Measurements from ENCODE around the gene STEAP3. TPM values are rescaled to one million over a fixed set of nuclear protein-coding genes. Genes with fewer than 3 reads are reported as not detected.

The STEAP3 gene
- total RNA-seq, 2 donors from 2014 or later: 18.9 to 25.4 TPM

DNA sequence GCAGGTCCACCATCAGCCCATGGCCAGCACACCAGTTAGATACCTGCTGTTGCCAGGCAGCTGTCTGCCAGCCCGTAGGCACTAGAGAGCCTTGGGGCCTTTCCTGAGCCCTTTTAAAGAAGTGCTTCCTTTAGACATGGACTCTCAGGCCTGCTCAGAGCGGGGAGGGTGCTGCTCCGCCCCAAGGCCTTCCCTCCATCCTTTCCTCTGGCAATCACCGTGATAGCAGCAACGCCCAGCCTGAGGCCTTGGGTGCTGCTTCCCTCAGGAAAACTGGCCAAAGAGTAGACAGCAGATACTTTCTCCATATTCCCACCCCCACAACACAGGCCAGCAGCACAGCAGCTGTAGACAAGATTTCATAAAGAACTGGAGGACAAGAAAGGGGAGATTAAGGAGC lies 42.7 kb upstream of the STEAP3 start:
- H3K4me1 ChIP-seq: peaks cover 7% of the 10 kb centered on the region
- no peaks in the 10 kb centered on the region for H3K36me3 ChIP-seq (replicated peaks in 1 of 2; ENCODE audit: insufficient read depth in 1 of 2, low read depth in 2 of 2)
- H3K9me3 ChIP-seq: no peaks in the 10 kb centered on the region
- intact Hi-C loops (cut with DNase I): no loop called here
- H3K27me3 ChIP-seq: no peaks in the 10 kb centered on the region
- no peak overlapping the region for H3K4me3 ChIP-seq
- TF ChIP-seq, protein P1, sequence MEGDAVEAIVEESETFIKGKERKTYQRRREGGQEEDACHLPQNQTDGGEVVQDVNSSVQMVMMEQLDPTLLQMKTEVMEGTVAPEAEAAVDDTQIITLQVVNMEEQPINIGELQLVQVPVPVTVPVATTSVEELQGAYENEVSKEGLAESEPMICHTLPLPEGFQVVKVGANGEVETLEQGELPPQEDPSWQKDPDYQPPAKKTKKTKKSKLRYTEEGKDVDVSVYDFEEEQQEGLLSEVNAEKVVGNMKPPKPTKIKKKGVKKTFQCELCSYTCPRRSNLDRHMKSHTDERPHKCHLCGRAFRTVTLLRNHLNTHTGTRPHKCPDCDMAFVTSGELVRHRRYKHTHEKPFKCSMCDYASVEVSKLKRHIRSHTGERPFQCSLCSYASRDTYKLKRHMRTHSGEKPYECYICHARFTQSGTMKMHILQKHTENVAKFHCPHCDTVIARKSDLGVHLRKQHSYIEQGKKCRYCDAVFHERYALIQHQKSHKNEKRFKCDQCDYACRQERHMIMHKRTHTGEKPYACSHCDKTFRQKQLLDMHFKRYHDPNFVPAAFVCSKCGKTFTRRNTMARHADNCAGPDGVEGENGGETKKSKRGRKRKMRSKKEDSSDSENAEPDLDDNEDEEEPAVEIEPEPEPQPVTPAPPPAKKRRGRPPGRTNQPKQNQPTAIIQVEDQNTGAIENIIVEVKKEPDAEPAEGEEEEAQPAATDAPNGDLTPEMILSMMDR (IDR thresholded peaks at IDR 0.05): no peak
- TF ChIP-seq POLR2A (IDR thresholded peaks at IDR 0.05): no peak
- 80 to 84% methylated on average over 1 to 5 of the region's 5 CpGs for WGBS, 2 donors
- H3K27ac ChIP-seq: no peak overlapping the region
- DNase-seq: no peak
- no peak for ATAC-seq

DNA sequence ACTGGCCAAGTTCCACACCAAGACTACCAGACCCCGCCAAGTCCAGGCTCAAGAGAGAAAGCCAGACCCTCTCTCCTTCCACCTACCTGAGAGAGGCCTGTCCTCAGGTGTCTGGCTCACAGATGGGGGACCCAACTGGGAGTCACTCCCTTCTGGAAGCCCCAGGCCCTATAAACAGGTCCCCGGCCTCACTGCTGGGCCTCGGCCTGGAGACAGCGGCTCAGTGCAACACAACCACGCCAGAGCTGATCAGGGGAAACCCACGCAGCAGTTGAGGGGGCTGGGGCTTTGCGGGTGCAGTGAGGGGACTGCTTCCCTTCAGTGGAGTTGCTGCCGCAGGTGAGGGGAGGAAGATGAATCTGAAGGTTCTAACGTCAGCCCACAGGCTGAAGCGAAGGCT lies 42.2 kb upstream of the STEAP3 start:
- Histone ChIP-seq H3K4me3 (no peak overlapping the region), H3K36me3 (replicated peaks in 1 of 2; ENCODE audit: insufficient read depth in 1 of 2, low read depth in 2 of 2) (no peaks in the 10 kb centered on the region), H3K27ac (no peak overlapping the region), H3K4me1 (peaks cover 7% of the 10 kb centered on the region), H3K9me3 (no peaks in the 10 kb centered on the region), H3K27me3 (no peaks in the 10 kb centered on the region)
- intact Hi-C loops (cut with DNase I): no loop called here
- TF ChIP-seq, protein P1 (IDR thresholded peaks at IDR 0.05): no peak
- ATAC-seq: no peak
- WGBS, 2 donors: 88 to 91% methylated on average over 7 to 9 of the region's 10 CpGs
- no peak for DNase-seq

DNA sequence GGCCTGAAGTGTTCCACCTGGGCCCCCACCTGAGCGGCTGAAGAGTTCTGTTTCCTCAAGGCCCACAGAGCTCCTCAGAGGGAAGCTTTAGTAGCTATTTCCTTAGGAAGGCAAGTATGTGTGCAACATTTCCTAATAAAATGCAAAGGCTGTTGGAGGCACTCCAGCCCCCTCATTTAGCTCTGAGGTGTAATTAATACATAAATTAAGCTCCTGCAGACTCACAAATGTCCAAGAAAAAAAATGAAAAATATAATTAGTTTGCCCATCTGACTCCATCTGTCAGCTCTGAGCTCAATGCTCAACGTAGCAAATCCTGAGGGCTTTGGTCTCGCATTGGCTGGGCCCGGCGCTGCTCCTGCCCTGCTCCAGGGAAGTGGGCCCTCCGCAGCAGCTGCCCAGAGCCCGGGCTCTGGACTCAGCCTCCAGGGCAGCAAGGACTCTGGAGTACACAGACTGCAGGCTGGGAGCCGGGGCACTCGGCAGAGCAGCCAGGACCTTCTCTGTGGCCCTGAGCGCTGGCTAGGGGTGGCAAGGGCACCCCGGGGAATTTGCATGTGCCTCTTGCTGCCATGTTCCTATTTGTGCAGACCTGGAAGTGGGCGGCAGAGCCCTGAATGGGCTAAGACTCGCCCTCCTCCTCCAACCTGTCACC lies 41.7 kb upstream of the STEAP3 start:
- 84 to 91% methylated on average over 8 to 13 of the region's 13 CpGs for WGBS, 2 donors
- TF ChIP-seq POLR2A (IDR thresholded peaks at IDR 0.05): no peak
- TF ChIP-seq, protein P1 (IDR thresholded peaks at IDR 0.05): no peak
- Histone ChIP-seq H3K9me3 (no peaks in the 10 kb centered on the region), H3K27me3 (no peaks in the 10 kb centered on the region), H3K27ac (no peak overlapping the region), H3K36me3 (replicated peaks in 1 of 2; ENCODE audit: insufficient read depth in 1 of 2, low read depth in 2 of 2) (no peaks in the 10 kb centered on the region), H3K4me3 (no peak overlapping the region), H3K4me1 (peaks cover 7% of the 10 kb centered on the region)
- no peak for DNase-seq
- intact Hi-C loops (cut with DNase I): no loop called here
- ATAC-seq: no peak

DNA sequence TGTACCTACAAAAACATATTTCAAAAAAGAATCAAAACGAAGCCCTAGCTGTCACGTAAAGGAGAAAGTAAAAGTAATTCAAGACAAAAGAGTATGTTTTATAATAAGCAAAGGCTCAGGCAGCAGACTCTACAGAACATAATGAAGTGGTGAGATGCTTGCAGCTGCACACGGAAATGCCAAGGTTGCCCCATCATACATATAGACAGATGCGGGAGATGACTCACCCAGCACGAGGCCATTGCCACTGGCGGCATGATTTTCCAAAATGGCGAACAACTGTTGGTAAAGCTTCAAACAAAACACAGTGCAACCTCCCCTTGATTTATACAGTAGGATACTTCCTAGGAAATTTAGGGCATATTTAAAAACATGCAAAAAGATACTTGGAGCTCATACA lies 39.1 kb upstream of the STEAP3 start:
- no peak overlapping the region for H3K4me3 ChIP-seq
- TF ChIP-seq POLR2A (IDR thresholded peaks at IDR 0.05): no peak
- TF ChIP-seq, protein P1 (IDR thresholded peaks at IDR 0.05): no peak
- no peak overlapping the region for H3K27ac ChIP-seq
- H3K9me3 ChIP-seq: no peaks in the 10 kb centered on the region
- intact Hi-C loops (cut with DNase I): no loop called here
- peaks cover 1% of the 10 kb centered on the region for H3K4me1 ChIP-seq
- 88 to 93% methylated on average over 7 of the region's 7 CpGs for WGBS, 2 donors
- no peaks in the 10 kb centered on the region for H3K36me3 ChIP-seq (replicated peaks in 1 of 2; ENCODE audit: insufficient read depth in 1 of 2, low read depth in 2 of 2)
- DNase-seq: no peak
- no peaks in the 10 kb centered on the region for H3K27me3 ChIP-seq
- ATAC-seq: no peak

All from body of pancreas (tissue), 4 donors.